GM23338 (cell line): ENCODE measurements around the gene PTPRA. TPM values are rescaled to one million over a fixed set of nuclear protein-coding genes. Genes with fewer than 3 reads are reported as not detected.

Source experiments
- ATAC-seq: fragments of 200-7000 bp; cut with Tn5 transposase; 3 replicates; pipeline ENCODE4 v1.9.1; 2020
- DNase-seq: peaks from one replicate; pipeline ENCODE4 v3.0.0-alpha.2; 2015; ENCODE audit warnings: low spot score
- H2AFZ ChIP-seq: fragments of 200-600 bp; sonication (generic); 2 replicates; pipeline ENCODE4 v1.8.0; 2016; ENCODE audit warnings: antibody characterized with exemption, mild to moderate bottlenecking, moderate library complexity
- H3F3A ChIP-seq: fragments of 200-600 bp; sonication (generic); replicated peaks from 2 replicates; pipeline ENCODE4 v1.8.0; 2017; ENCODE audit warnings: antibody characterized with exemption, mixed run types, low read depth
- H3K27ac ChIP-seq: fragments of 200-600 bp; sonication (generic); 2 replicates; pipeline ENCODE4 v1.6.1; 2016; ENCODE audit warnings: low read depth
- H3K27me3 ChIP-seq: fragments of 200-600 bp; sonication (generic); 2 replicates; pipeline ENCODE4 v1.8.0; 2016; ENCODE audit warnings: mild to moderate bottlenecking, mixed run types, moderate library complexity; ENCODE audit not compliant: insufficient read depth
- H3K36me3 ChIP-seq: fragments of 200-600 bp; sonication (generic); 2 replicates; pipeline ENCODE4 v1.8.0; 2016; ENCODE audit warnings: mild to moderate bottlenecking; ENCODE audit not compliant: insufficient read depth
- H3K4me1 ChIP-seq: fragments of 200-600 bp; sonication (generic); 2 replicates; pipeline ENCODE4 v1.8.0; 2016; ENCODE audit warnings: mild to moderate bottlenecking, moderate library complexity; ENCODE audit not compliant: insufficient read depth
- H3K4me2 ChIP-seq: fragments of 200-600 bp; sonication (generic); 2 replicates; pipeline ENCODE4 v1.7.1; 2017; ENCODE audit warnings: mixed run types
- H3K4me3 ChIP-seq: fragments of 200-600 bp; sonication (generic); 2 replicates; pipeline ENCODE4 v1.6.1; 2016; ENCODE audit warnings: mixed run types
- H3K79me2 ChIP-seq: fragments of 200-600 bp; sonication (generic); replicated peaks from 2 replicates; pipeline ENCODE4 v1.8.0; 2017; ENCODE audit warnings: mild to moderate bottlenecking; ENCODE audit not compliant: insufficient read depth
- H3K9me2 ChIP-seq: fragments of 200-600 bp; sonication (generic); 2 replicates; pipeline ENCODE4 v1.8.0; 2017; ENCODE audit not compliant: insufficient read depth
- H4K20me1 ChIP-seq: fragments of 200-600 bp; sonication (generic); replicated peaks from 2 replicates; pipeline ENCODE4 v1.8.0; 2017; ENCODE audit warnings: mild to moderate bottlenecking; ENCODE audit not compliant: insufficient read depth
- H3K27ac Mint-ChIP-seq: 2 replicates; pipeline ENCODE4 v1.8.0; 2020; ENCODE audit warnings: inconsistent platforms, mild to moderate bottlenecking, moderate library complexity, mixed read lengths
- H3K27me3 Mint-ChIP-seq: 3 replicates; pipeline ENCODE4 v1.8.0; 2022; ENCODE audit warnings: low read depth, mild to moderate bottlenecking, moderate library complexity, mixed read lengths, inconsistent platforms; ENCODE audit not compliant: insufficient read depth, poor library complexity
- H3K36me3 Mint-ChIP-seq: 3 replicates; pipeline ENCODE4 v1.8.0; 2021; ENCODE audit warnings: low read depth, mild to moderate bottlenecking, inconsistent platforms, moderate library complexity, mixed read lengths
- H3K4me1 Mint-ChIP-seq: 3 replicates; pipeline ENCODE4 v1.8.0; 2020; ENCODE audit warnings: mild to moderate bottlenecking, inconsistent platforms, mixed read lengths
- H3K4me3 Mint-ChIP-seq: 3 replicates; pipeline ENCODE4 v1.8.0; 2021; ENCODE audit warnings: moderate library complexity, mild to moderate bottlenecking, inconsistent platforms, mixed read lengths
- H3K9me3 Mint-ChIP-seq: 3 replicates; pipeline ENCODE4 v1.8.0; 2020; ENCODE audit warnings: moderate library complexity, mild to moderate bottlenecking, inconsistent platforms, mixed read lengths
- EZH2 ChIP-seq: fragments of 200-600 bp; sonication (generic); IDR thresholded peaks from one replicate; pipeline ENCODE4 v1.8.0; 2017; ENCODE audit warnings: antibody characterized with exemption, mild to moderate bottlenecking, low read depth; ENCODE audit not compliant: unreplicated experiment
- EZH2phosphoT487 ChIP-seq: fragments of 200-600 bp; sonication (generic); IDR thresholded peaks from one replicate; pipeline ENCODE4 v1.8.1; 2018; ENCODE audit warnings: antibody characterized with exemption; ENCODE audit not compliant: unreplicated experiment
- JUNB ChIP-seq: IDR thresholded peaks from one replicate; pipeline ENCODE4 v1.6.1; 2016; ENCODE audit warnings: antibody characterized with exemption; ENCODE audit not compliant: unreplicated experiment
- POLR2AphosphoS5 ChIP-seq: IDR thresholded peaks from 2 replicates; pipeline ENCODE4 v1.6.1; 2016; ENCODE audit warnings: antibody characterized with exemption, low read depth
- STAT1 ChIP-seq: IDR thresholded peaks from one replicate; pipeline ENCODE4 v1.6.1; 2016; ENCODE audit warnings: antibody characterized with exemption; ENCODE audit not compliant: unreplicated experiment
- ZNF114 ChIP-seq: fragments of 250-450 bp; sonication (Bioruptor Pico); IDR thresholded peaks from 2 replicates; pipeline ENCODE4 v1.5.0; 2020; ENCODE audit warnings: mild to moderate bottlenecking, moderate library complexity
- ZNF331 ChIP-seq: fragments of 250-450 bp; sonication (Bioruptor Pico); IDR thresholded peaks from 2 replicates; pipeline ENCODE4 v1.5.0; 2020; ENCODE audit warnings: low read depth, mild to moderate bottlenecking, moderate library complexity
- polyA plus RNA-seq: library from polyadenylated mRNA; unstranded; fragments of >200 nt; fragmentation: Nextera tagmentation; extraction: Ambion mirVana; gene quantifications from 2 replicates; pipeline ENCODE4 v1.2.1, GENCODE V29; 2016
- total RNA-seq: library from RNA; depleted of rRNA; stranded (reverse); fragments of >200 nt; shearing (Covaris generic); gene quantifications from 2 replicates; pipeline ENCODE4 v1.2.3, GENCODE V29; 2014
- TF ChIP-seq, protein P1 (sequence below): IDR thresholded peaks from one replicate; pipeline ENCODE4 v1.6.1; 2018; ENCODE audit warnings: antibody characterized with exemption; ENCODE audit not compliant: unreplicated experiment
- TF ChIP-seq, protein P2 (sequence below): IDR thresholded peaks from 2 replicates; pipeline ENCODE4 v1.6.1; 2016; ENCODE audit warnings: antibody characterized with exemption
- TF ChIP-seq, protein P3 (sequence below), 2 experiments: fragments of 200-600 bp in 1 of 2; sonication (generic) in 1 of 2; conservative IDR thresholded peaks; 2 replicates each; pipeline versions ENCODE4 v1.5.1 to v1.6.1; 2016 to 2017; ENCODE audit warnings: antibody characterized with exemption in 2 of 2, low read depth in 2 of 2, mild to moderate bottlenecking in 2 of 2, moderate library complexity in 1 of 2

The PTPRA gene
- total and polyA plus RNA-seq, 2 experiments from 2014 or later, result 37.8 to 39.3 TPM

DNA sequence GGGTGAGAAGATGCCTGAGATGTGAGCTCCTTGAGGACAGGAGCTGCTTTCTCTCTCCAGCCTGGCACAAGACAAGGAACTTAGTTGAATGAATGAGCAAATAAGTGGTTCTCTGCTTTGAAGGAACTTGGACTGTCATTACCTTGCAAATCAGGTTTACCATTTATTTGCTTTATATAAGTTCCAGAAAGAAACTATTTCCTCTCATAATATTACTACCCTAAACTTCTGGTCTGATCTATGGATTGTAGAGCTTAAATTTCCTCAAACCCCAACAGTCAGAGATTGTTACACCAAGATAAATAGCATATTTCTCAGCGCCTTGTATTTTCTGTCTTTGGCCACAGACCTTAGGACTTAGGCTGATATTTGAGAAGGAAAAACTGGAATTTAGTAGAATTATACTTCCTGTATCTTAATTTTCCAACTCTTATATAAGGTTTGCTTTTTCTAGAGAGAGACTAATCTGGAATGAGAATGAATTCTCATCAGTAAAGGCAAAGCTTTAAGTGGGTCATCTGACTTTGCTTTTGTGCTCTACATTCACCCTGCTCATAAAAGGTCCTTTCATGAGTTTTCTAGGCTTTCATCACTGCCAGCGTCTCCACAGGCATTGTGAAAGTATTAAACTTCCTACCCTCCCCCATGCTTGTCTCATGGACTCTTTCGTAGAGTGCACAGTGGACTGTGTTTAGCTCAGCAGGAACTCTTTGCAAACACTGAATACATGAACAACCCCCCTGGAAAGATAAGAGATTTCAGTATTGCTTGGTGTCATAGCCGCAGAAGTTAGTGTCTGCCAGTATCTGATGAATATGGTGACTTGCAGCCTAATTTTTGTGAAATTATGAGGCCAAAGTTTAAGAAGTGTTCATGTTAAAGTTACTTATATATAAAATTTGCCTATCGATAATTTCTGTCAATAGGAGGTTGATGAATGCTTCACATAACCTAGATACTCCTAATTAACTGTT, 74.0 kb downstream of the PTPRA start (continued):
- TF ChIP-seq, protein P1, sequence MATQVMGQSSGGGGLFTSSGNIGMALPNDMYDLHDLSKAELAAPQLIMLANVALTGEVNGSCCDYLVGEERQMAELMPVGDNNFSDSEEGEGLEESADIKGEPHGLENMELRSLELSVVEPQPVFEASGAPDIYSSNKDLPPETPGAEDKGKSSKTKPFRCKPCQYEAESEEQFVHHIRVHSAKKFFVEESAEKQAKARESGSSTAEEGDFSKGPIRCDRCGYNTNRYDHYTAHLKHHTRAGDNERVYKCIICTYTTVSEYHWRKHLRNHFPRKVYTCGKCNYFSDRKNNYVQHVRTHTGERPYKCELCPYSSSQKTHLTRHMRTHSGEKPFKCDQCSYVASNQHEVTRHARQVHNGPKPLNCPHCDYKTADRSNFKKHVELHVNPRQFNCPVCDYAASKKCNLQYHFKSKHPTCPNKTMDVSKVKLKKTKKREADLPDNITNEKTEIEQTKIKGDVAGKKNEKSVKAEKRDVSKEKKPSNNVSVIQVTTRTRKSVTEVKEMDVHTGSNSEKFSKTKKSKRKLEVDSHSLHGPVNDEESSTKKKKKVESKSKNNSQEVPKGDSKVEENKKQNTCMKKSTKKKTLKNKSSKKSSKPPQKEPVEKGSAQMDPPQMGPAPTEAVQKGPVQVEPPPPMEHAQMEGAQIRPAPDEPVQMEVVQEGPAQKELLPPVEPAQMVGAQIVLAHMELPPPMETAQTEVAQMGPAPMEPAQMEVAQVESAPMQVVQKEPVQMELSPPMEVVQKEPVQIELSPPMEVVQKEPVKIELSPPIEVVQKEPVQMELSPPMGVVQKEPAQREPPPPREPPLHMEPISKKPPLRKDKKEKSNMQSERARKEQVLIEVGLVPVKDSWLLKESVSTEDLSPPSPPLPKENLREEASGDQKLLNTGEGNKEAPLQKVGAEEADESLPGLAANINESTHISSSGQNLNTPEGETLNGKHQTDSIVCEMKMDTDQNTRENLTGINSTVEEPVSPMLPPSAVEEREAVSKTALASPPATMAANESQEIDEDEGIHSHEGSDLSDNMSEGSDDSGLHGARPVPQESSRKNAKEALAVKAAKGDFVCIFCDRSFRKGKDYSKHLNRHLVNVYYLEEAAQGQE, result no peak
- TF ChIP-seq, protein P2, sequence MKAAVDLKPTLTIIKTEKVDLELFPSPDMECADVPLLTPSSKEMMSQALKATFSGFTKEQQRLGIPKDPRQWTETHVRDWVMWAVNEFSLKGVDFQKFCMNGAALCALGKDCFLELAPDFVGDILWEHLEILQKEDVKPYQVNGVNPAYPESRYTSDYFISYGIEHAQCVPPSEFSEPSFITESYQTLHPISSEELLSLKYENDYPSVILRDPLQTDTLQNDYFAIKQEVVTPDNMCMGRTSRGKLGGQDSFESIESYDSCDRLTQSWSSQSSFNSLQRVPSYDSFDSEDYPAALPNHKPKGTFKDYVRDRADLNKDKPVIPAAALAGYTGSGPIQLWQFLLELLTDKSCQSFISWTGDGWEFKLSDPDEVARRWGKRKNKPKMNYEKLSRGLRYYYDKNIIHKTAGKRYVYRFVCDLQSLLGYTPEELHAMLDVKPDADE, result no peak
- TF ChIP-seq, protein P3, sequence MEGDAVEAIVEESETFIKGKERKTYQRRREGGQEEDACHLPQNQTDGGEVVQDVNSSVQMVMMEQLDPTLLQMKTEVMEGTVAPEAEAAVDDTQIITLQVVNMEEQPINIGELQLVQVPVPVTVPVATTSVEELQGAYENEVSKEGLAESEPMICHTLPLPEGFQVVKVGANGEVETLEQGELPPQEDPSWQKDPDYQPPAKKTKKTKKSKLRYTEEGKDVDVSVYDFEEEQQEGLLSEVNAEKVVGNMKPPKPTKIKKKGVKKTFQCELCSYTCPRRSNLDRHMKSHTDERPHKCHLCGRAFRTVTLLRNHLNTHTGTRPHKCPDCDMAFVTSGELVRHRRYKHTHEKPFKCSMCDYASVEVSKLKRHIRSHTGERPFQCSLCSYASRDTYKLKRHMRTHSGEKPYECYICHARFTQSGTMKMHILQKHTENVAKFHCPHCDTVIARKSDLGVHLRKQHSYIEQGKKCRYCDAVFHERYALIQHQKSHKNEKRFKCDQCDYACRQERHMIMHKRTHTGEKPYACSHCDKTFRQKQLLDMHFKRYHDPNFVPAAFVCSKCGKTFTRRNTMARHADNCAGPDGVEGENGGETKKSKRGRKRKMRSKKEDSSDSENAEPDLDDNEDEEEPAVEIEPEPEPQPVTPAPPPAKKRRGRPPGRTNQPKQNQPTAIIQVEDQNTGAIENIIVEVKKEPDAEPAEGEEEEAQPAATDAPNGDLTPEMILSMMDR (conservative IDR thresholded peaks at IDR 0.05; ENCODE audit: low read depth in 2 of 2), result no peak

DNA sequence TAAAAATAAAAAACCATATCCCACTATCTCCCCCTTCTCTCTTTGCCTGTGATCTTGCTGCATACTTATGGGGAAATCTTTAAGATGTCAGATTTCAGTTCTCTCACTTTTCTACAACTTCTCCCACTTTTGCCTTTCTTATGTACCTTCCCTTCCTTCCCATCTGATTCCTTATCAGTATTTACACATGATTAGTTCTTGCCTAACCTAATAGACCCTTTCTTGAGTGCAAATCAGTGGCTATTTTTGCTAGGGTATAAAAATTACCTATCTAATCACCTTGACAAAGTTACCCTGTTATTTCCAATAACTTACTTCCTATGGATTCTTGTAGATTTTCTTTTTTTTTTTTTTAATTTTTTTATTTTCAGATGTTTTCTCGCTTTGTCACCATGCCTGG, 75.7 kb downstream of the PTPRA start:
- DNase-seq (no peak), ATAC-seq (no peak)
- Histone ChIP-seq H3K4me1 (peaks cover 7% of the 10 kb centered on the region; the same call in 1 of the 2 replicates), H3K79me2 (no peaks in the 10 kb centered on the region; the same call in 1 of the 2 replicates), H3K4me2 (no peak overlapping the region), H4K20me1 (0 out of 2 replicates have a peak, but pooled peaks cover 3% of the 10 kb centered on the region), H3K9me2 (no peaks in the 10 kb centered on the region), H2AFZ (no peak overlapping the region), H3K27ac (no peak overlapping the region), H3K4me3 (no peak overlapping the region), H3F3A (no peaks in the 10 kb centered on the region), H3K36me3 (no peaks in the 10 kb centered on the region), H3K27me3 (no peaks in the 10 kb centered on the region)
- H3K9me3 Mint-ChIP-seq, result no peaks in the 10 kb centered on the region
- H3K27me3 Mint-ChIP-seq, result peaks cover 2% of the 10 kb centered on the region
- H3K4me1 Mint-ChIP-seq, result peaks cover 11% of the 10 kb centered on the region
- H3K4me3 Mint-ChIP-seq, result no peak overlapping the region
- peaks cover 10% of the 10 kb centered on the region; the same call in 2 of the 3 replicates for H3K36me3 Mint-ChIP-seq
- no peak overlapping the region for H3K27ac Mint-ChIP-seq
- no peak for TF ChIP-seq EZH2
- TF ChIP-seq, protein P1, result no peak
- TF ChIP-seq, protein P3 (conservative IDR thresholded peaks at IDR 0.05; ENCODE audit: low read depth in 2 of 2), result no peak
- no peak for TF ChIP-seq POLR2AphosphoS5
- no peak for TF ChIP-seq ZNF114
- TF ChIP-seq EZH2phosphoT487, result no peak
- no peak for TF ChIP-seq JUNB
- no peak for TF ChIP-seq ZNF331
- TF ChIP-seq STAT1, result no peak
- TF ChIP-seq, protein P2, result no peak
